Stimulated activated naive CD8-positive, alpha-beta T cell treated with anti-CD3 and anti-CD28 coated beads, Interleukin-15, Interleukin-2, amounts not matched to agents 100 ng/mL and 50 ng/mL, for 24 hours (primary cell): ENCODE measurements around the gene ZMAT3.
"Not testable (repeated sequence)": the region's sequence is repeated elsewhere in the genome, so short reads cannot be mapped to it uniquely, and the experiment has no call there.

ENCODE experiments used
- H3K27ac Mint-ChIP-seq: one replicate; pipeline ENCODE4 v1.8.0; 2021; ENCODE audit warnings: mild to moderate bottlenecking, mixed read lengths
- H3K27me3 Mint-ChIP-seq: one replicate; pipeline ENCODE4 v1.8.0; 2021; ENCODE audit warnings: mixed read lengths
- H3K36me3 Mint-ChIP-seq: one replicate; pipeline ENCODE4 v1.8.0; 2021; ENCODE audit warnings: low read depth, mixed read lengths
- H3K4me1 Mint-ChIP-seq: one replicate; pipeline ENCODE4 v1.8.0; 2021; ENCODE audit warnings: low read depth, mixed read lengths
- H3K4me3 Mint-ChIP-seq: one replicate; pipeline ENCODE4 v1.8.0; 2021; ENCODE audit warnings: mild to moderate bottlenecking, mixed read lengths
- H3K9me3 Mint-ChIP-seq: one replicate; pipeline ENCODE4 v1.8.0; 2021; ENCODE audit warnings: mixed read lengths

Gene ZMAT3

DNA sequence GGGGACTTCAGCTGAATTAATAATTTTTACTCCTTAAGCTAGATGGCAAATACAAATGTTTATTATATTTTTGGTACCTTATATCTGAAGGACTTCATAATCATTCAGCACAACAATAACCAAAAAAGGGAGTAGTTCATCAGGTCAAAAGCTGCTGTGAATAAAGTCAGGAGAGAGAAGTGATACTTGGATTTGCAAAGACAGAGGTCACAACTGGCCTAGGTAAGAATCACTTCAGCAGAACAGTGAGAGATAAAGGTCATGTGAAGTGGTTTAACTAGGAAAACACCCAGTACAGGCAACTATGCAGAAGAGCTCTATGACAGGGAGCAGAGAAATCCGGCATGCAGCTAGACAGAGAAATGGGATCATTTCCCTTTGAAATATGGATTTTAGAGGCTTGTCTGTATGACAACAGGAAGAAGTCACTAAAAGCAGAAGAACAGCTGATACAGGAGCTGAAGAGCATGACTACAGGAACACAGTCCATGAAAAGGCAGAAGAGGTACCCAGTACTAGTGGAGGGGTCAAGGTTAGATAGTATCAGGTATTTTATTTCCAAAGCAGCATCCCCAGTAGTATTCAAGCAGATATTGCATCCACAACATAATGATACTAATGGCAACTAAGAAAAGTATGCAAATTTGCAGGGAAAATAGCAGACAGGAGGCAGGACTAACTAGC is 25.7 kb downstream of the ZMAT3 start:
- H3K27me3 Mint-ChIP-seq, result no peaks in the 10 kb centered on the region
- peaks cover 12% of the 10 kb centered on the region for H3K36me3 Mint-ChIP-seq
- peaks cover 30% of the 10 kb centered on the region for H3K4me1 Mint-ChIP-seq
- peak overlapping the region; percentile 51 for H3K27ac Mint-ChIP-seq
- H3K4me3 Mint-ChIP-seq, result no peak overlapping the region
- peaks cover 5% of the 10 kb centered on the region for H3K9me3 Mint-ChIP-seq

DNA sequence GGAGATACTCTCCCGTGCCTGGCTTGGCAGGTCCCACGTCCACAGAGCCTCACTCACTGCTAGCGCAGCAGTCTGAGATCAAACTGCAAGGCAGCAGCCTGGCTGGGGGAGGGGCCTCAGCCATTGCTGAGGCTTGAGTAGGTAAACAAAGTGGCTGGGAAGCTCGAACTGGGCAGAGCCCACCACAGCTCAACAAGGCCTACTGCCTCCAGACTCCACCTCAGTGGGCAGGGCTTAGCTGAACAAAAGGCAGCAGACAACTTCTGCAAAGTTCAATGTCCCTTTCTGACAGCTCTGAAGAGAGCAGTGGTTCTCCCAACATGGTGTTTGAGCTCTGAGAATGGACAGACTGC is 32.7 kb downstream of the ZMAT3 start:
- H3K27me3 Mint-ChIP-seq, H3K4me3 Mint-ChIP-seq, H3K9me3 Mint-ChIP-seq, H3K27ac Mint-ChIP-seq: not testable (repeated sequence)
- Mint-ChIP-seq H3K4me1 (peaks cover 13% of the 10 kb centered on the region), H3K36me3 (peaks cover 22% of the 10 kb centered on the region)

DNA sequence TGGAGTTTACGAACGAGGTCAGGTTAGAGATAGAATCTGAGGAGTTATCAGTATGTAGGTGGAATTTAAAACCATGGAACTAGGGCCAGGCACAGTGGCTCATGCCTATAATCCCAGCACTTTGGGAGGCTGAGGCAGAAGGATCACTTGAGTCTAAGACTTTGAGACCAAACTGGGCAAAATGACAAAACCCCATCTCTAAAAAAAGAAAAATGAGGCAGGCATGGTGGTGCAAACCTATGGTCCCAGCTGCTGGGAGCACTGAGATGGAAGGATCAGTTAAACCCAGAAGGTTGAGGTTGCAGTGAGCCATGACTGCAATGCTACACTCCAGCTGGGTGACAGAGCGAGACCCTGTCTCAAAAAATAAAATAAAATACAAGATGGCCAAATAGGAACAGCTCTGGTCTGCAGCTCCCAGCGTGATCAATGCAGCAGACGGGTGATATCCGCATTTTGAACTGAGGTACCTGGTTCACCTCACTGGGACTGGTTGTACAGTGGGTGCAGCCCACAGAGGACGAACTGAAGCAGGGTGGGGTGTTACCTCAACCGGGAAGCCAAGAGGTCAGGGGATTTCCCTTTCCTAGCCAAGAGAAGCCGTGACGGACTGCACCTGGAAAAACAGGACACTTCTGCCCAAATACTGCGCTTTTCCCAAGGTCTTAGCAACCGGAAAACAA is 33.3 kb downstream of the ZMAT3 start:
- H3K4me1 Mint-ChIP-seq, result peaks cover 10% of the 10 kb centered on the region
- H3K9me3 Mint-ChIP-seq, result peaks cover 5% of the 10 kb centered on the region
- no peaks in the 10 kb centered on the region for H3K27me3 Mint-ChIP-seq
- peaks cover 17% of the 10 kb centered on the region for H3K36me3 Mint-ChIP-seq
- peak overlapping the region; percentile 51 for H3K4me3 Mint-ChIP-seq
- H3K27ac Mint-ChIP-seq, result peak overlapping the region; percentile 67

DNA sequence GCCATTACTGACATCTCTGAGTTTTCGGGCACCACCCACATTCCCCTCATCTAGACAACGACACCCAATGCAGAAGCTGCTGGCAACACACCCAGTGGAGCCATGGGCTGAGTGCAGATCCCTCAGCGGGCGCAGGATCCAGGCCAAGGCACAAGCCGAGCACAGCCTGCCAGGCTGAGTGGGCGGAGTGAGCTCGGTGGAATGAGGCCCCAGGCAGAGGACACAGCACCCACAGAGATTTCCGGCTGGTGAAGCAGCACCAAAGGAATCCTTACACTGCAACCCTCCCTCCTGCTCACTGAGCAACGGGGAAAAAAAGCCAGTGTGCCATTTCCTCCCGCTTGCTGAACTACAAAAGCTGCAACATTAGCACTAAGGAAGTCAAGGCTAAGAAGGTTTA is 34.3 kb downstream of the ZMAT3 start:
- Mint-ChIP-seq H3K27me3 (no peaks in the 10 kb centered on the region), H3K4me3 (peak overlapping the region; percentile 51), H3K27ac (peak overlapping the region; percentile 67), H3K36me3 (peaks cover 17% of the 10 kb centered on the region), H3K9me3 (peaks cover 5% of the 10 kb centered on the region), H3K4me1 (peaks cover 3% of the 10 kb centered on the region)

DNA sequence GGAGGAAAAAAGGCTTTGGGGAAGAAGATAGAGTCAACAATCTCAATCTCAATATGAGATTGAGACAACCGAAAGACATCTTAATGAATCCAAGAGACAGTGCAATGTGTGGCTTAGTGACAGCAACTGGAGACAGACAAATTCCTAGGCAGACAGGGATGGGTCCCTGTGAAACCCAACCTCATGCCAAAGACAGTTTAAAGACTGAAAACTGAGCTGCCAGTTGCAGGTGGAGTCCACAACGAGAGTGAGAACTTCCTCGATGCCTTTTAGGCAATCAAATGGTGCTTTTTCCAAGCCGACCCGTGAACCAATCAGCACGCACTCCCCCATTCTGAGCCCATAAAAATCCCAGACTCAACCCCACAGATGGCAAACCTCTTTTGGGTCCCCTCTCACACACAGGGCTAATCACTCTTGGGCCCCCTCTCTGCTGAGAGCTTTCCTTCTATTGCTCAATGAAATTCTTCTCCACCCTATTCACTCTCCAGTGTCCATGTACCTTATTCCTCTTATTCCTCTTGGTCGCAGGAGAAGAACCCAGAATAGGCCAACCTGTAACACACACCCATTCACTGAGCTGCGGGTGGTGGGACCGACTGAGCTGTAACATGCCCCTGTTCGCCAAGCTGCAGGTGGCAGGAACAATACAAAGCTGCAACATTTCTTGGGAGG is 34.8 kb downstream of the ZMAT3 start:
- Mint-ChIP-seq H3K27me3 (no peaks in the 10 kb centered on the region), H3K27ac (peak overlapping the region; percentile 67)

DNA sequence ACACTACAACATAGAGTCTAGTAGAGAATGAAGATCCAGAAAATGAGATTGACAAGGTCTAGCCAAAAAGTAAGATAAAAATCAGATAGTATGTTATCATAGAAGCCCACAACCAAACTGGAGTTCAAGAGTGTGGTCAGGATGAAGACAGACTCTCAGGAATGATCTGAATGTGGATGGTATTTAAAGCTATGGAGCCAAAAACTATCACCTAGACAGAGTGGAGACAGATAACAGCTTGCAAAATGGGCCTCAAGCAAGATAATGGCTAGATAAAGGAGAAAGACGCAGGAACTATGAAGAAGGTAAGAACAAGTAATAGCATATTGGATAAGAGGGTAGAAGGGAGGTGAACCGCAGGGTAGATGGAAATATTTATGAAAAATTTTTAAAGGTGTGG is 35.4 kb downstream of the ZMAT3 start:
- no peaks in the 10 kb centered on the region for H3K27me3 Mint-ChIP-seq
- H3K27ac Mint-ChIP-seq, result no peak overlapping the region
- peaks cover 12% of the 10 kb centered on the region for H3K36me3 Mint-ChIP-seq
- H3K4me1 Mint-ChIP-seq, result peaks cover 3% of the 10 kb centered on the region
- no peak overlapping the region for H3K4me3 Mint-ChIP-seq
- peaks cover 1% of the 10 kb centered on the region for H3K9me3 Mint-ChIP-seq

More for the DNA sequence above, 34.8 kb downstream of the ZMAT3 start:
- Mint-ChIP-seq H3K4me3 (peak overlapping the region; percentile 51), H3K4me1 (peaks cover 3% of the 10 kb centered on the region), H3K36me3 (peaks cover 17% of the 10 kb centered on the region), H3K9me3 (peaks cover 5% of the 10 kb centered on the region)

DNA sequence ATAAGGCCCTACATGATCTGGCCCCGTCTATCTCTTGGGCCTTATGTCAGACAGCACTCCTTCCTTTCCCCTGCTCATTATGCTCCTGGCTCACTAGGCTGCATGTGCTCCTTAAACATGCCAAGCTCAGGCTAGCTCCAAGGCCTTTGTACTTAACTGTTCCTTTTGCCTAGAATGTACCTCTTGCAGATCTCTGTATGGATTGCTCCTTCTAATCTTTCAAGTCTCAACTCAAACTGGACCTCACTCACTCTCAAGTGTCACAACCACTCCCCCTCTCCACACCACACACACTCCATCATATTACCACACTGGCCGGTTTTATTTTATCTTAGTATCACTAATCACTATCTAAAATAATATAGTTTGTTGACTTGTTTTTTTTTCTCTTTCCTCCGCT is 36.4 kb downstream of the ZMAT3 start:
- H3K4me3 Mint-ChIP-seq, result no peak overlapping the region
- no peak overlapping the region for H3K27ac Mint-ChIP-seq
- H3K9me3 Mint-ChIP-seq, result no peaks in the 10 kb centered on the region
- H3K36me3 Mint-ChIP-seq, result peaks cover 7% of the 10 kb centered on the region
- H3K27me3 Mint-ChIP-seq, result no peaks in the 10 kb centered on the region
- H3K4me1 Mint-ChIP-seq, result peaks cover 3% of the 10 kb centered on the region

DNA sequence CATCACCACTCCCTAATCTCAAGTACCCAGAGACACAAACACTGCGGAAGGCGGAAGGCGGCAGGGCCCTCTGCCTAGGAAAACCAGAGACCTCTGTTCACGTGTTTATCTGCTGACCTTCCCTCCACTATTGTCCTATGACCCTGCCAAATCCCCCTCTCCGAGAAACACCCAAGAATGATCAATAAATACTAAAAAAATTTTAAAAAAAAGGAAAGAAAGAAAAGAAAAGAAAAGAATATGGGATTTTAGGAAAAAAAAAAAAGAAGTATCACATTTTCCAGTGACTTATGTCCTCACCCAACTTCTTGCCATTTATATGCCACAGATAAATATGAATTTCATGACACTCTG is 38.3 kb downstream of the ZMAT3 start:
- not testable (repeated sequence) for H3K27me3 Mint-ChIP-seq, H3K4me1 Mint-ChIP-seq, H3K9me3 Mint-ChIP-seq, H3K36me3 Mint-ChIP-seq, H3K4me3 Mint-ChIP-seq, H3K27ac Mint-ChIP-seq

DNA sequence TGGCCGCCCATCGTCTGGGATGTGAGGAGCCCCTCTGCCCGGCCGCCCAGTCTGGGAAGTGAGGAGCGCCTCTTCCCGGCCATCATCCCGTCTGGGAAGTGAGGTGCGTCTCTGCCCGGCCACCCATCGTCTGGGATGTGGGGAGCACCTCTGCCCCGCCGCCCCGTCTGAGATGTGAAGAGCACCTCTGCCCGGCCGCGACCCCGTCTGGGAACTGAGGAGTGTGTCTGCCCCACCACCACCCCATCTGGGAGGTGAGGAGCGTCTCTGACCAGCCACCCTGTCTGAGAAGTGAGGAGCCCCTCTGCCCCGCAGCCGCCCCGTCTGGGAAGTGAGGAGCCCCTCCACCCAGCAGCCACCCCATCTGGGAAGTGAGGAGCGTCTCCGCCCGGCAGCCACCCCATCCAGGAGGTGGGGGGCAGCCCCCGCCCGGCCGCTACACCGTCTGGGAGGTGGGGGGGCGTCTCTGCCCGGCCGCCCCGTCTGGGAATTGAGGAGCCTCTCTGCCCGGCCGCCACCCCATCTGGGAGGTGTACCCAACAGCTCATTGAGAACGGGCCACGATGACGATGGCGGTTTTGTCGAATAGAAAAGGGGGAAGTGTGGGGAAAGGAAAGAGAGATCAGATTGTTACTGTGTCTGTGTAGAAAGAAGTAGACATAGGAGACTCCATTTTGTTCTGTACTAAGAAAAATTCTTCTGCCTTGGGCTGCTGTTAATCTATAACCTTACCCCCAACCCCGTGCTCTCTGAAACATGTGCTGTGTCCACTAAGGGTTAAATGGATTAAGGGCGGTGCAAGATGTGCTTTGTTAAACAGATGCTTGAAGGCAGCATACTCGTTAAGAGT is 38.9 kb downstream of the ZMAT3 start:
- H3K4me3 Mint-ChIP-seq, H3K9me3 Mint-ChIP-seq, H3K27me3 Mint-ChIP-seq, H3K36me3 Mint-ChIP-seq, H3K27ac Mint-ChIP-seq: not testable (repeated sequence)
- peaks cover 11% of the 10 kb centered on the region for H3K4me1 Mint-ChIP-seq

DNA sequence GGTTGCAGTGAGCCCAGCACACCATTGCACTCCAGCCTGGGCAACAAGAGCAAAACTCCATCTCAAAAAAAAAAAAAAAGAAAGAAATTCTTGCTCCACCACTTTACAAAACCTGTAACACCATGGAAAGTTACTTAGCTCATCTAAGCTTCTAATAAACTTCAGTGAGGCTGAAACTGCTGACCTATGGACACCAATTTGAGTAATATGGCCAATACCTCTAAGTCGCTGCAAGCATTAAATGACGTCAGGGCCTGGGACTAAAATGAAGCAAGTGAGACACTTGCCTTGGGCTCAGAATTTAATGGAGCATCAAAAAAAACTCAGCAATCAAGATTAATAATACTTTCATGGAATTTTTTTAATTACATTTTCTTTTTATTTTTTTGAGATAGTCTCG is 42.5 kb downstream of the ZMAT3 start:
- Mint-ChIP-seq H3K36me3 (peaks cover 16% of the 10 kb centered on the region), H3K4me3 (no peak overlapping the region), H3K27me3 (no peaks in the 10 kb centered on the region), H3K27ac (no peak overlapping the region), H3K9me3 (no peaks in the 10 kb centered on the region), H3K4me1 (peaks cover 16% of the 10 kb centered on the region)

DNA sequence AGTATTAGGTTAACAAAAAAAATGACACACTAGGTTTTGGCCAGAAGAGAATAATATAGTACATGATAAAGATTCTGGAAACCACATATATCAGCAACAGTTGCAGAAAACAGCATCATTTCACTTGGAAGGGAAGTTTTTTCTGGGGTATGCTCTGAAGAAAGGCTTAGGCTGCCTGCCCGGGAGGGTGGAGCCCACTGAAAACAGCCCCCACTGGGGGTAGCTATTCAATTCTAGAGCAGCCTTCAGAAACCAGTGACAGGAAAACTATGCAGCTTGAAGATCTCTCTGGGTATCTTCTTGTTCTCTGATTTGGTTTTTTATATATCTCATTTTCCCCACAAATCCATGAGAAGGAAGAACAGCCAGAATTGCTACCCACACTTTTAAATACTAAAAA is 43.2 kb downstream of the ZMAT3 start:
- Mint-ChIP-seq H3K27me3 (no peaks in the 10 kb centered on the region), H3K36me3 (peaks cover 20% of the 10 kb centered on the region), H3K9me3 (no peaks in the 10 kb centered on the region), H3K27ac (no peak overlapping the region), H3K4me3 (no peak overlapping the region), H3K4me1 (peaks cover 16% of the 10 kb centered on the region)

DNA sequence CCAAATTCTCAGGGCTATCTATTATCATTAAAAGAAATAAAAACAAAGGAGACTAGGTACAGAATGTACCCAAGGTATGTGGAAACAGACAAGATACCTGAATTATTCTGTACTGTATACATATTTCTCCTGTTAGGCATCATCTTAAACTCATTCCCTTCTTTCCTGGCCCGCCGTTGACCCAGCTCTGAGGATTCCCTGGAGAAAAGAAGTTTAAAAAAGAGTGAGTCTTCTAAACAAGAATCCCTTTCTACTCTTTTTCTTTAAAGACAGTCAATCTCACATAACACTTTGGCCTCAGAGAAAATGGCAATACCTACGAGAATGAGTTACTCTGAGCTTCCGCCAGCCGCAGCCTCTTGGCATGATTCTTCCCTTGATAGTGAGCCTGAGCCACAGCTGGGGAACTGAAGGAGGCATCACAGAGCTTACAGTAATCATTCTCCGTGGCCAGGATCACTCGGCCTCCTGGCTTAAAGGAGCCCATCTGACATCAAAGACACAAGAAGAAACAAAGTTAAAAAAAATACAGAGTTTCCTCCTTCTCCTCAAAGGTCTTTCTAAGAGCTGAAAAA is 44.2 kb downstream of the ZMAT3 start:
- Mint-ChIP-seq H3K4me1 (peaks cover 16% of the 10 kb centered on the region), H3K9me3 (no peaks in the 10 kb centered on the region), H3K27ac (peak overlapping the region; percentile 63), H3K36me3 (peaks cover 20% of the 10 kb centered on the region), H3K4me3 (no peak overlapping the region), H3K27me3 (no peaks in the 10 kb centered on the region)

DNA sequence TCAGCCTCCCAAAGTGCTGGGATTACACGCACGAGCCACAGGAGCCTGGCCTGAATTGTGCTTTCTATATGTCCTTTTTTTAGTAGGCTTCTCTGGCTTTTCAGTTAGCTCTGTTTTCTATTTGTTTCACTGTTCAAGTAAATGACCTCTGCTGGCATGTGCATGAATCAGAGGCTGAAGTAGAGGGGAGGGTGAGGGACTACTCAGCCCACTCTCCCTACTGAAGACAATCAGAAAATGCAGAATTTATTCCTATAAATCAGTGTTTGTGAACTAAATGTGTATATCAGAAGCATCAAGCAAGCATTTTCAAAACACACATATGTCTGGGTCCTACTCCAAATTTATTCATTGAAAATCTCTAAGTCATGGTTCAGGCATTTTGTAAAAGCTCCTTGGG is 45.0 kb downstream of the ZMAT3 start:
- no peak overlapping the region for H3K27ac Mint-ChIP-seq
- no peak overlapping the region for H3K4me3 Mint-ChIP-seq
- no peaks in the 10 kb centered on the region for H3K27me3 Mint-ChIP-seq
- peaks cover 20% of the 10 kb centered on the region for H3K36me3 Mint-ChIP-seq
- H3K4me1 Mint-ChIP-seq, result peaks cover 16% of the 10 kb centered on the region
- H3K9me3 Mint-ChIP-seq, result no peaks in the 10 kb centered on the region

DNA sequence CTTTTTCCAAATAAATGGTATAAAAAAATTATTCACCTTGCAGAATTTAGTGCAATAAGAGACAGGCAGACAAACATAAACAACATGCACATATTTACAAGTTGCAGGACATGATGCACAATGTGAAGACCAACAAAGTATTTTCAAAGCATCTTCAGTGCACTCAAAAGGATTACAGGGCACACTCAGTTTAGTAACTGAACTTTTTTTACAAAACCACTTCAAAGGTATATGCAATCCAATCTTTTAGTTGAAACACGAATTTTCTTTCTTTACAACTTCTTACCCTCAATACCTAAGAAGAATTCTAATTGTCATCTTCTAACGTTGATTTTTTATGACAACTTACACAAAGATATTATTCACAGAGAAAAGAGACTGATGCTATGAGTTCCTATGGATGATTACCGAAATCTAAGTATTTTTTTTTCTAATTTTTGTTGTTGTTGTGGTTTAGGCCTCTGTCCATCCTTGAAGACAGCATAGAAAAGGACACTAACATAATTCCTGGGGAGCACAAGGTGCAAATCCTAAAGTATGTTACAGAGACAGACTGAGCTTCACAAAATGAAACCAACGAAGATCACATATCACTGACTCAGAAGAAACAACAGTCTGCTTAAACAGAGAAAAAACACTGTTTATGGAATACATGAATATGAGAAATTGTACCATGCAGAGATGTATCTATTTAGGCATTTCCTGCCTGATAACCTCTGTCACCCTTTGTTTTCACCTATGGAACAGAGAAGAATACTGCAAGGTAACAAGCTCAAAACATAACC is 50.3 kb downstream of the ZMAT3 start:
- Mint-ChIP-seq H3K4me3 (no peak overlapping the region), H3K27me3 (no peaks in the 10 kb centered on the region), H3K9me3 (no peaks in the 10 kb centered on the region), H3K27ac (no peak overlapping the region), H3K4me1 (peaks cover 36% of the 10 kb centered on the region), H3K36me3 (peaks cover 13% of the 10 kb centered on the region)
